ENCODE results near the gene HPCAL1. TPM values are rescaled to one million over a fixed set of nuclear protein-coding genes. Genes with fewer than 3 reads are reported as not detected.

The HPCAL1 gene
- polyA plus RNA-seq, 3 donors: 82.1 to 99.5 (median 98.0) TPM

DNA sequence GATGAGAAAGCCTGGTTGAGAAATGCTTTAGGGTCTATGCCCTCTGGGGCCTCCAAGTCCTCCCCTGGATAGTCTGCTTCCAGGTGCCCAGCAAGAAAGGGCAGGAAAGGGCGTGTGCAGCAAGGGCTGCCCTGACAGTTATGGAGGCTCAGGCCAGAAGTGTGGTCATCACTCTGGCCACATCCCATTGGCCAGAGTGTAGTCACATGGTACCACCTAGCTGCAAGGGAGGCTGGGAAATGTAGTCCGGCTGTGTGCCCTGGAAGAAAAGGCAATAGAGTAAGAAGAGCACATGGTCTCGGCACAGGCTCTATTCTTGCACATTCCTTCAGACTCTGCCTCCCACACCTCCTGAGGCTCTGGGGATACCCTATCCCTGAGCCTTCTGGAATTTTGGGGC lies 109.7 kb downstream of the HPCAL1 start:
- H3K27me3 ChIP-seq (ENCODE audit: control insufficient read depth in 2 of 2, insufficient read depth in 2 of 2, low read length in 2 of 2): no peaks in the 10 kb centered on the region
- H3K4me1 Mint-ChIP-seq: peaks cover 52% of the 10 kb centered on the region
- H3K36me3 ChIP-seq (replicated peaks in 1 of 2; ENCODE audit: control insufficient read depth in 1 of 2, insufficient read depth in 2 of 2, low read length in 2 of 2): peaks cover 7 to 37% of the 10 kb centered on the region in 2 donors
- H3K79me2 ChIP-seq (ENCODE audit: insufficient read depth, low read length): peaks cover 39% of the 10 kb centered on the region
- no peak overlapping the region for H3K9ac ChIP-seq (ENCODE audit: insufficient read depth, low read length, poor library complexity, severe bottlenecking)
- peak overlapping the region in 1 of 2 donors; percentile 87 for H3K27ac ChIP-seq (ENCODE audit: low read depth in 1 of 2, low read length in 2 of 2)
- H3K4me1 ChIP-seq (ENCODE audit: control insufficient read depth in 1 of 2, insufficient read depth in 2 of 2, low read length in 2 of 2): peaks cover 42% of the 10 kb centered on the region in 2 donors
- peaks cover 33% of the 10 kb centered on the region for H4K20me1 ChIP-seq (ENCODE audit: insufficient read depth, low read length)
- WGBS (ENCODE audit: insufficient coverage): 100% methylated on average over 1 of the region's 3 CpGs
- H3K4me3 ChIP-seq (replicated peaks in 1 of 3; ENCODE audit: low read depth in 2 of 3, low read length in 3 of 3): no peak overlapping the region
- H3K9me3 ChIP-seq (replicated peaks in 1 of 2; ENCODE audit: control insufficient read depth in 1 of 2, insufficient read depth in 1 of 2, low read length in 2 of 2): no peaks in the 10 kb centered on the region
- intact Hi-C loops (cut with micrococcal nuclease): loop anchor here (5.0 kb wide), 2 partner anchors 110 to 290 kb away; partner anchors contain the start of genes HPCAL1 (in 1 of the 2) and RRM2 (in 1 of the 2)
- no peak overlapping the region for H3K4me3 Mint-ChIP-seq
- H3K36me3 Mint-ChIP-seq: peaks cover 29 to 47% of the 10 kb centered on the region in 2 donors
- H3K9me3 Mint-ChIP-seq: peaks cover 0 to 6% (median 3%) of the 10 kb centered on the region in 7 donors
- H3K27me3 Mint-ChIP-seq (ENCODE audit: low read depth in 3 of 3): peaks cover 0 to 7% (median 0%) of the 10 kb centered on the region in 3 donors
- peak overlapping the region; percentile 33 to 98 (median 94) for H3K27ac Mint-ChIP-seq
- H3K4me2 ChIP-seq (replicated peaks; ENCODE audit: extremely low read depth, low read length, poor library complexity, severe bottlenecking): no peak overlapping the region
- TF ChIP-seq, protein P1, sequence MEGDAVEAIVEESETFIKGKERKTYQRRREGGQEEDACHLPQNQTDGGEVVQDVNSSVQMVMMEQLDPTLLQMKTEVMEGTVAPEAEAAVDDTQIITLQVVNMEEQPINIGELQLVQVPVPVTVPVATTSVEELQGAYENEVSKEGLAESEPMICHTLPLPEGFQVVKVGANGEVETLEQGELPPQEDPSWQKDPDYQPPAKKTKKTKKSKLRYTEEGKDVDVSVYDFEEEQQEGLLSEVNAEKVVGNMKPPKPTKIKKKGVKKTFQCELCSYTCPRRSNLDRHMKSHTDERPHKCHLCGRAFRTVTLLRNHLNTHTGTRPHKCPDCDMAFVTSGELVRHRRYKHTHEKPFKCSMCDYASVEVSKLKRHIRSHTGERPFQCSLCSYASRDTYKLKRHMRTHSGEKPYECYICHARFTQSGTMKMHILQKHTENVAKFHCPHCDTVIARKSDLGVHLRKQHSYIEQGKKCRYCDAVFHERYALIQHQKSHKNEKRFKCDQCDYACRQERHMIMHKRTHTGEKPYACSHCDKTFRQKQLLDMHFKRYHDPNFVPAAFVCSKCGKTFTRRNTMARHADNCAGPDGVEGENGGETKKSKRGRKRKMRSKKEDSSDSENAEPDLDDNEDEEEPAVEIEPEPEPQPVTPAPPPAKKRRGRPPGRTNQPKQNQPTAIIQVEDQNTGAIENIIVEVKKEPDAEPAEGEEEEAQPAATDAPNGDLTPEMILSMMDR (IDR thresholded peaks at IDR 0.05): no peak
- DNase-seq: peak; percentile 49 to 68 (median 61)
- H2AFZ ChIP-seq (ENCODE audit: insufficient read depth, low read depth, low read length, poor library complexity, severe bottlenecking): no peak overlapping the region

DNA sequence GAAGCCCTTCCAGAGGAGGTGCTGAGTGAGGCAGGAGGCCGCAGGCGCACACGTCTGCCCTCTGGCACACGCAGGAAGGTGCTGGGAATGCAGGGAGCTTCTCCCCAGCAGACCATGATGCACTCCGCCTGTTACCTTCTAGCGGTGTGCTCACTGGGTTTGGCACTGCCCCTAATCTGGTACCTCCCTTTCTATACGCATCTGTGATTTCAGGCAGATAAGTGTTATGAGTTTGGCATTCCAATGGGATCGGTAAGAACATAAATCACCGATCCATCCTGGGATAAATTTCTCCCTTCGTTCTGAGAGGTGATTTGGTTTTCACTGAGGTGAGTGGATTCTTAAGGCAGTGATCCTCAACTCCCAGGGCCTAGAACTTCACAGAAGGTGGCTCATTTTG lies 110.8 kb downstream of the HPCAL1 start:
- no peak overlapping the region for H3K27ac ChIP-seq (ENCODE audit: low read depth in 1 of 2, low read length in 2 of 2)
- intact Hi-C loops (cut with micrococcal nuclease): loop anchor here (5.0 kb wide), 2 partner anchors 111 to 291 kb away; partner anchors contain the start of genes HPCAL1 (in 1 of the 2) and RRM2 (in 1 of the 2)
- Mint-ChIP-seq H3K9me3 (peaks cover 0 to 6% (median 3%) of the 10 kb centered on the region in 7 donors), H3K4me1 (peaks cover 40% of the 10 kb centered on the region), H3K36me3 (peaks cover 30 to 49% of the 10 kb centered on the region in 2 donors), H3K27me3 (ENCODE audit: low read depth in 3 of 3) (peaks cover 0 to 5% (median 0%) of the 10 kb centered on the region in 3 donors), H3K4me3 (no peak overlapping the region), H3K27ac (no peak overlapping the region)
- H3K79me2 ChIP-seq (ENCODE audit: insufficient read depth, low read length): peaks cover 37% of the 10 kb centered on the region
- TF ChIP-seq, protein P1 (IDR thresholded peaks at IDR 0.05): no peak
- DNase-seq: no peak
- WGBS (ENCODE audit: insufficient coverage): 95% methylated on average over 3 of the region's 10 CpGs
- H3K4me3 ChIP-seq (replicated peaks in 1 of 3; ENCODE audit: low read depth in 2 of 3, low read length in 3 of 3): no peak overlapping the region
- peaks cover 32% of the 10 kb centered on the region for H4K20me1 ChIP-seq (ENCODE audit: insufficient read depth, low read length)
- no peak overlapping the region for H3K9ac ChIP-seq (ENCODE audit: insufficient read depth, low read length, poor library complexity, severe bottlenecking)
- H2AFZ ChIP-seq (ENCODE audit: insufficient read depth, low read depth, low read length, poor library complexity, severe bottlenecking): no peak overlapping the region
- H3K9me3 ChIP-seq (replicated peaks in 1 of 2; ENCODE audit: control insufficient read depth in 1 of 2, insufficient read depth in 1 of 2, low read length in 2 of 2): no peaks in the 10 kb centered on the region
- no peaks in the 10 kb centered on the region for H3K27me3 ChIP-seq (ENCODE audit: control insufficient read depth in 2 of 2, insufficient read depth in 2 of 2, low read length in 2 of 2)
- H3K4me2 ChIP-seq (replicated peaks; ENCODE audit: extremely low read depth, low read length, poor library complexity, severe bottlenecking): no peak overlapping the region
- H3K4me1 ChIP-seq (ENCODE audit: control insufficient read depth in 1 of 2, insufficient read depth in 2 of 2, low read length in 2 of 2): peaks cover 30 to 31% of the 10 kb centered on the region in 2 donors
- peaks cover 7 to 39% of the 10 kb centered on the region in 2 donors for H3K36me3 ChIP-seq (replicated peaks in 1 of 2; ENCODE audit: control insufficient read depth in 1 of 2, insufficient read depth in 2 of 2, low read length in 2 of 2)
